GM21717 (cell line): ENCODE data around the gene EFCAB11.
"Not testable (repeated sequence)": the region's sequence is repeated elsewhere in the genome, so short reads cannot be mapped to it uniquely, and the experiment has no call there.

Experiments used
- ATAC-seq: cut with Tn5 transposase; IDR thresholded peaks from one replicate; pipeline ENCODE4 v1.9.1; 2021; ENCODE audit warnings: mild to moderate bottlenecking, moderate library complexity; ENCODE audit not compliant: unreplicated experiment

The EFCAB11 gene

DNA sequence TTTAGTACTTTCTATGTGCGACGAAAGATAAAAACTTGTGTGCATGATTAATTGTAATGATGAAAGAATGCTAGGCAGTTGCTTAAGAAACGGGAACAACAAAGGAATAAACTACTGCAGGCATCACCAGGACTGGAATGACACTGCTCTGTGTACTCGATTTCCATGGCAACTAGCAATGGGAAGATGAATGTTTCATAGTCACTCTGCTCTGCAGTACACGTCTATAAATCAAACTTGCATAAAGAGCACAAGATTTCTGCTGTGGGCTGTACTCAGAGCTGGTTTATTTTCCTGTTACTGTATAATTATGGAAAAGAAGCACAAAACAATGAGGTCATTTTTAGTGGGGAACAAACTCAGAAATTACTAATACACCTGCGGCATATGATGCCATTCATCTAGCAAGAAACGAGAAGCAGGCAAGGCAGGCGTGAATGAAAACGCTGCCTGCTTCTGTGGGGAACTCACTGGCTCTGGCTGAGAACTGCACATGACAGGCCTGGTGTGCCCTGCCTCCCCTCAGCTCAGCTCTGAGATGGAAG lies 41.8 kb downstream of the EFCAB11 start:
- ATAC-seq, result no peak

DNA sequence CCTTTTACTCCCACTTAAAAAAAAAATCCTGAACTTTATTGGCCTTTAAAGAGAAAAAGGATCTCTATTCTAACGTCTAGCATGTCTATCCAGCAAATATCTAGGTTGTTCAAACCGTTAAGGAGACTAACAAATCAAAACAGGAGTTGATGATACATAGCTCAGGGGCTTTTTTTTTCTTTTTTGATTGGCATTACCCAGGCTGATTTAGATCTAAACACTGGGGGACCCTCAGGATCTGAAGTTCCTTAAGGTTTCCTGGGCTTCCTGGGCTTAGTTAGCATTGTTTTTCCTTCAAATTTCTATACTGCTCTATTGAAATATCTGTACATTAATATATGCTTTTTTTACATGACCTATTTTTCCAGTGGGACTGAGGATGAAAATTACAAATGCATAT lies 42.3 kb downstream of the EFCAB11 start:
- ATAC-seq, result no peak

GRCh38 chr14:89911010-89911919 lies 43.3 kb downstream of the EFCAB11 start:
- no peak for ATAC-seq

DNA sequence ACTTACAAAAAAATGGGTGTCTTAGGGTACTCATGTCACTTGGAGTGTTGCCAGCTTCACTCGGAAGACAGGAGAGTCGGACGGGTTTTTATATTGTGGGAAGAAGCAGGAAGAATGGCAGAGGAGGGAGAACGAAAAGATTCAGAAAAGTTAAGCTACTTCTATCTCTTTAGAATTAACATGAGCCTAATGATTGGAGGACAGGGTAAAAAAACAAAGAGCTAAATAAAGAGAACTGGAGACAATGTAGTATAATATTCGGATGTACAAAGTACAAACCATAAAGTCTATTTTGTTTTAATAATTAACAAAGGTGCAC lies 43.9 kb downstream of the EFCAB11 start:
- no peak for ATAC-seq

DNA sequence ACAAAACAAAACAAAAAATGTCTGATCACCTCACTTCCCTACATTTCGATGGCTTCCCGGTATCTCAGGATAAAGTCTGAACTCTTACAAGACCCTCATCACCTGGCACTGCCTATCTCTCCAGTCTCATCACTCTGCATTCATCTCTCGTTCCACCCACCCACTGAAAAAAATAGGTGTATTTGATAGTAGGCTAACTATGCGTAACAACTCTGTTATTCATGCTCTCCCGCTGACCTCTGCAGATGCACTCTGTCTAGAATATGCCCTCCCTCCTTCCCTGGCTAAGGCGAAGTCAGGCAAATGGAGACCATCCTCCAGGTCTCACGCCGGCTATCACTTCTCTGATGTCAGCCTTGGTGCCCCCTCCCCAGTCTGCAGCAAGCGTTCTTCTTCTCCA lies 44.9 kb downstream of the EFCAB11 start:
- ATAC-seq, result no peak

- ATAC-seq, result no peak
Observed at GRCh38 chr14:89908712-89909450, 45.6 kb downstream of the EFCAB11 start.

- no peak for ATAC-seq
Observed at GRCh38 chr14:89907655-89908054, 46.9 kb downstream of the EFCAB11 start.

DNA sequence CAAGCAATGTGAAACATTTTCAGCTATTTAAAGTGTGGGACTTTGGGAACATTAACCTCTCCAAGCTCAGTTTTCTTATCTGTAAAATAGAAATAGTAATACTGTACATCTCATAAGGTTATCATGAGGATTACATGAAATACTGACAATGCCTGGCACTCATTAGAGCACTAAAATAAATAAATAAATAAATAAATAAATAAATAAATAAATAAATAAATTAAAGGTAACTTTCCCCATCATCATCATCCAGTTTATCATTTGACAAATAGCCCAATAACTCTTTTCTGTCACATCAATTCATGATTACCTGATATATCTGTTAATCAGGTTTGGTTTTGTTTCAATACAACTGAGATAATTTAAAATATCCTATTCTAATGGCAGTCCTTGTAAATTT lies 48.5 kb downstream of the EFCAB11 start:
- ATAC-seq, result no peak

- ATAC-seq, result no peak
Observed at GRCh38 chr14:89903340-89903952, 51.1 kb downstream of the EFCAB11 start.

DNA sequence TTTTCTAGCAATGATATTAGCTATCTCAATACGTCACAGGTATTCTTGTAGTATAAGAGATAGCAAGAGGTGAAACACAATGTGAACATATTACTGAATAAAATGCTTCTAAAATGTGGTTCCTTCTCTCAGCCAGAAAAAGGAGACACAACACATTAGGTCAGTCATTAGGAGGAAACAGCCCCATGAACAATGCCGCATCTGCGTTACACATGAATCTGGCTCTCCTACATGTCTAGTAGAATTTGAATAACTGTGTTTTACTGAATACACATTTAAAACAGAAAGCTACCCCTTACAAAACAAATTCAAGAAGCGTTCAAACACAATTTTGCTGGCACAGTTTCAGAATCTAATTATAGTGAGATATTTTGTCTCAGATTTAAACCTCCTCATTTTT lies 51.6 kb downstream of the EFCAB11 start:
- no peak for ATAC-seq

DNA sequence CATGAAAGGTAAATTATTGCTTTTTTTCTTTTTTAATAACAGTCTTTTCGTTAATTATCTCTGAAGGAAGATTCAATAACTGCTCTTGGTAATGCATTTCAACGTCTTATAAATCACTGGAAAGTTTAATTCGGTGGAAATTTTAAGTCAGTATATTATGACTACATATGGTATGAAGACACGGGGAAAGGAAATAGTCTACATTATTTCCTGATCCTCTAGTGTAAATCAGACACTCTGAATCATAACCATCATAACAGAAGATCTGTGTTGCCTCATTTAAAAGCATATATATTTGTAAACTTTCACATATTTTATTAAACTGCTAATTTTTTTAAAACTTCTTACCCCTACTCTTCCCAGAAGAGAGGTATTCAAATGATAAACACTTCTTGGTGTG lies 53.7 kb downstream of the EFCAB11 start:
- no peak for ATAC-seq

DNA sequence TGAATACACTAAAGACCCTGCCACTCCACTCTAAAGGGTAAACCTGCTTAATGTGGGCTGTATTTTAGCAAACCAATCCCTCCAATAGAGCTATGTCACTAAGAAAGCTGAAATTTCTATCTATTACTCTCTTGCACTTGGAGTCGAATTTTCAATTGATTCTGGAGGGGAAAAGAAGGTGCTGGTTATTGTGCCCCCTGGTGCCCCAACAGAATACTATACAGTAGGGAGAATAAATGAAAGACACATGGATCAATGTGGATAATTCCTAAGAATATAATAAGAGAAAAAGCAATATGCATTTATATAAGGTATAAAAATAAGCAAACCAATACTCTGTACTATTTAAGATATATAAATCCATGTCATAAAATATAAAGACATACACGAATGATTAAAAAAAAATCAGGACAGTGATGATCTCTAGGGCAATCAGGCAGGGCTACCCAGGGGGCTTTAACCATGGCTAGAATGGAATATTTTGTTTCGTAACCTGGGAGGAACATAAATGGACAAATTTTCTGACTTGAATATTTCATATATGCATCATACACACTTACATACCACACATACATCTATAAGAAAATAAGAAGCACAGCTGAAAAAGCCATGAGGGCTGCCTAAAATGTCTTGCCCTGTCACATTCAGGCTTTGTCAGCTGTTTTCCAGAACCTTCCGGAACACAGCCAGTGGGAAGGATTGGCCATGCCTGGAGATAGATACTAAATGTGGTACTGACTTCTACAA lies 54.4 kb downstream of the EFCAB11 start:
- ATAC-seq, result no peak

- no peak for ATAC-seq
Observed at GRCh38 chr14:89899291-89899690, 55.2 kb downstream of the EFCAB11 start.

DNA sequence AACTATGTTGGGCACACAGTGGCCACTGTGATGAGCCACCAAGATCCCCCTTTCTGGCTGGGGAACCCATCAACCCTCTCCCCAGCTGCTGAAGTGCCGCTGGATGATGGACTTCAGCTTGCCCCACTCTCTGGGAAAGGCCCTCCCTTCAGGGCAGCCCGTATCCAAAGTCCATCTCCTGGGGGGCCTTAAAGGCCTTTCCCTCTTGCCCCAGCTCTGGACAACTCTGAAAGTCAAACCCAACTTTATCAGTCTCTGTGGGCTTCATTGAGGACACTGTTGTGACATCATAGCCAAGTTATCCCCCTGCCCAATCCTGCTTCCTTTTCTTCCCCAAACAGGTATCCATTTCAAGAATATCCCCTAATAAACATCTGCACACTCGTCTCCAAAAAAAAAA lies 61.1 kb downstream of the EFCAB11 start:
- ATAC-seq, result not testable (repeated sequence)

GRCh38 chr14:89892953-89893352 lies 61.6 kb downstream of the EFCAB11 start:
- no peak for ATAC-seq

DNA sequence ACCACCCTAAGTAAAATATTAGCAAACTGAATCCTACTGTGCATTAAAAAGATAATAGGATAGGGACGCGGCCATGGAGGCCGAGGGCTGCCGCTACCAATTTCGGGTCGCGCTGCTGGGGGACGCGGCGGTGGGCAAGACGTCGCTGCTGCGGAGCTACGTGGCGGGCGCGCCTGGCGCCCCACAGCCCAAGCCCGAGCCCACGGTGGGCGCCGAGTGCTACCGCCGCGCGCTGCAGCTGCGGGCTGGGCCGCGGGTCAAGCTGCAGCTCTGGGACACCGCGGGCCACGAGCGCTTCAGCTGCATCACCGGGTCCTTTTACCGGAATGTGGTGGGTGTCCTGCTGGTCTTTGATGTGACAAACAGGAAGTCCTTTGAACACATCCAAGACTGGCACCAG lies 62.8 kb downstream of the EFCAB11 start:
- ATAC-seq, result not testable (repeated sequence)

- ATAC-seq, result no peak
Observed at GRCh38 chr14:89891055-89891454, 63.5 kb downstream of the EFCAB11 start.

DNA sequence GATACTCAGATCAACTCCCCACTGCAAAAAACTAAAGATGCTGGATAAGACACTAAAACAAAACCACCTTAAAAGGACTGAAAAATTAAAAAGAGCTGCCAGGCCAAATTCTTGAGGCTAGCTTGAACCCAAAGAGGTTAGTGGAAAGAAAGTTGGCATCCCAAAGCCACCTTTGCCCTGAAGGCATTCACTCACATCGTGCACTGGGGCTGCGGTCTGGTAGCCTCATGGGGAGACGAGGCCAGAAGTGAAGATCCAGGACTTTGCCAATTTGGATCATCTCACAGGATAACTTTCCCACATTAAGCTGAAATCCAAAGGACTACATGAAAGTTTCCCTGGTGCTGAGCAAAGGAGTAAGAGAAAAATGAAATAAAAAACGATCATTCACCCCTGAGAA lies 63.9 kb downstream of the EFCAB11 start:
- no peak for ATAC-seq

- ATAC-seq, result no peak
Observed at GRCh38 chr14:89889626-89890025, 64.9 kb downstream of the EFCAB11 start.

- no peak for ATAC-seq
Observed at GRCh38 chr14:89884761-89885160, 69.8 kb downstream of the EFCAB11 start.

DNA sequence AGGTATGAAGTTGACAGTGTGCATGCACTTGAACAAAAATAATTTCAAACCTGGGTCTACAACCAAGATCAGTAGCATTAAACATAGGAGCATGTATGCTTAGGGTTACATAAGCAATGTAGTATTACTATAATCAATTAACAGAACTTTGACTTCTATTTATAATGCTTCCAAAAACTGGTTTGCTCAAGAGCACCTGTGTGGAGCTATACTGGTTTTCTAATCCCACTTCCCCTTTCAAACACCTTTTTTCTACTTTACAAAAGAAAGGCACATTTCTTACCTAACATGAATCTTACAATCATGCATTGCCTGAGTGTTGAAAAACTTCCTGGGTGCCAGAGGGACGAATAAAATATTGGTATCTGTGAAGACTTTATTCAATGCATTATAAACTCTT lies 72.7 kb downstream of the EFCAB11 start:
- no peak for ATAC-seq
